OCI-LY7 (cell line): ENCODE results near the gene RNF214.

Source experiments
- CTCF ChIP-seq: fragments of 200-600 bp; sonication (generic); conservative IDR thresholded peaks from 2 replicates; pipeline ENCODE4 v1.5.1; 2014; ENCODE audit warnings: mild to moderate bottlenecking, antibody characterized with exemption, low read length, moderate library complexity, mixed read lengths
- EZH2phosphoT487 ChIP-seq: fragments of 200-600 bp; sonication (generic); IDR thresholded peaks from 2 replicates; pipeline ENCODE4 v1.6.1; 2018; ENCODE audit warnings: low read depth, borderline replicate concordance, mild to moderate bottlenecking, mixed run types, antibody characterized with exemption, low read length, moderate library complexity, mixed read lengths

- TF ChIP-seq CTCF: no peak
- no peak for TF ChIP-seq EZH2phosphoT487
Measured at GRCh38 chr11:117327567-117328374, 95.3 kb downstream of the RNF214 start, which contains the start of gene CEP164.
